ENCODE data around the gene EGLN1. TPM values are rescaled to one million over a fixed set of nuclear protein-coding genes. Genes with fewer than 3 reads are reported as not detected.

The EGLN1 gene
- total RNA-seq, 1 donor from 2014 or later, result 17.1 TPM

DNA sequence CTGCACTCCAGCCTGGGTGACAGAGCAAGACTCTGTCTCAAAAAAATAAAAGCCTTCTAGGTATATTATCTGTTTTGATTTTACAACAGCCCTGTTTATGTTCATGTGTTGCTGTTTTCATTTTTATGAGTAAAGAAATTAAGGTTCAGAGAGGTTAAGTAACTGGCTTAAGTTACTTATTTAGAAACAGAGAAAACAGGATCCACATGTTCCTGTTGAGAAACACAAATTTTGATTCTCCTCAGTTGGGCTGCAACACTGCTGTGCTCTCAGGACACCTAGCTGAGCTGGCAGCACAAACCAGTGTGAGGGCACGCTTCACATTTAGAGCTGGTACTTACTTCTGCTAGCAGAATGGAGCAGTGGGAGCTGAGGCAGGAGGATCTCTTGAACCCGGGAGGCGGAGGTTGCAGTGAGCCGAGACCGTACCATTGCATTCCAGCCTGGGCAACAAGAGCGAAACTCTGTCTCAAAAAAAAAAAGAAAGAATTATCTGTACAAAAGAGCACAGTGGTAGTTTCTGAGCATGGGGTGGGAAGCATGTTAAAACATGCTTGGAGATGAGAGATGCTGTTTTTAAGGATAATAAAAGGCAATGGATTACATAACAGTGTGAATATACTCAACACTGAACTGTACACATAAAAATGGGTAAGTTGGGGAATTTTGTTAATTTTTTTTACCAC lies 81.6 kb downstream of the EGLN1 start:
- intact Hi-C loops (cut with micrococcal nuclease), result no loop called here
- Mint-ChIP-seq H3K27ac (peak overlapping the region; percentile 44), H3K27me3 (ENCODE audit: insufficient read depth) (peaks cover 3% of the 10 kb centered on the region), H3K4me1 (ENCODE audit: low read depth) (peaks cover 40% of the 10 kb centered on the region), H3K9me3 (no peaks in the 10 kb centered on the region), H3K36me3 (ENCODE audit: low read depth) (peaks cover 24% of the 10 kb centered on the region), H3K4me3 (peak overlapping the region; percentile 31)
- DNase-seq (ENCODE audit: low spot score), result no peak

DNA sequence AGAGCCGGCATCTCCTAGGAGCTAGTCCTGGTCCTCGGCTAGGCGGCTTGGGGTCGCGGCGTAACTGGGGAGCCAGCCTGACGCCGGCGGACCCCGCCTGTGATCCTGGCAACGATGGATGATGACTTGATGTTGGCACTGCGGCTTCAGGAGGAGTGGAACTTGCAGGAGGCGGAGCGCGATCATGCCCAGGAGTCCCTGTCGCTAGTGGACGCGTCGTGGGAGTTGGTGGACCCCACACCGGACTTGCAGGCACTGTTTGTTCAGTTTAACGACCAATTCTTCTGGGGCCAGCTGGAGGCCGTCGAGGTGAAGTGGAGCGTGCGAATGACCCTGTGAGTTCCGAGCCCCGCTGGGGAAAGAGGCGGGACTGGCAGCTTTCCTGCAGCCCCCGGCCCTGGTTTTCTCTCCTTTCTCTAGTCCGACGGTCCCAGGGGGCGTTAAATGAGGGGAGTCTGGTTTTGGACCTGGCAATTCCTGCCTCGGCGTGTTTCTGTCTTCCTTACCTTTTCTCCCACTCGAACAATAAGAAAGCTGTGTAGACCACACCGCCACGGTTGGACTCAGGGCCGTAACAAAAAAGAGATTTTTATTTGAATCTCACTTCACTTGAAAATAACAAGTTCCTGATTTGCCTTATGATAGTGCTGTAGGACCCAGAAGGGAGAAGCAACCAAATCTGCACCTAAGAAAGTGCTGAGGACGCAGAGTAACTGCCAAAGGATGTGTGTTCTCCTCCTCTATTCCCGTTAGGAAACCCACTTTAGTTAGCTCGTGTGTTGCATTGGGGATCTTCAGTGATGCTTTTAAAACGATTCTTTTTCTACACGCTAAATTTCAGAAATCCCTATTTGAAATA lies 83.6 kb downstream of the EGLN1 start, which contains the start of gene SPRTN:
SPRTN (plus strand) TSS at position 24 of the 859 bp plus-strand sequence; CDS start at position 115, 91 bp downstream.
- intact Hi-C loops (cut with micrococcal nuclease), result loop anchor here (1.0 to 5.0 kb wide), 8 partner anchors 66 to 1711 kb away; partner anchors contain the start of genes ARV1, C1orf198, COG2 and EGLN1
- peaks cover 30% of the 10 kb centered on the region for H3K36me3 Mint-ChIP-seq (ENCODE audit: low read depth)

DNA sequence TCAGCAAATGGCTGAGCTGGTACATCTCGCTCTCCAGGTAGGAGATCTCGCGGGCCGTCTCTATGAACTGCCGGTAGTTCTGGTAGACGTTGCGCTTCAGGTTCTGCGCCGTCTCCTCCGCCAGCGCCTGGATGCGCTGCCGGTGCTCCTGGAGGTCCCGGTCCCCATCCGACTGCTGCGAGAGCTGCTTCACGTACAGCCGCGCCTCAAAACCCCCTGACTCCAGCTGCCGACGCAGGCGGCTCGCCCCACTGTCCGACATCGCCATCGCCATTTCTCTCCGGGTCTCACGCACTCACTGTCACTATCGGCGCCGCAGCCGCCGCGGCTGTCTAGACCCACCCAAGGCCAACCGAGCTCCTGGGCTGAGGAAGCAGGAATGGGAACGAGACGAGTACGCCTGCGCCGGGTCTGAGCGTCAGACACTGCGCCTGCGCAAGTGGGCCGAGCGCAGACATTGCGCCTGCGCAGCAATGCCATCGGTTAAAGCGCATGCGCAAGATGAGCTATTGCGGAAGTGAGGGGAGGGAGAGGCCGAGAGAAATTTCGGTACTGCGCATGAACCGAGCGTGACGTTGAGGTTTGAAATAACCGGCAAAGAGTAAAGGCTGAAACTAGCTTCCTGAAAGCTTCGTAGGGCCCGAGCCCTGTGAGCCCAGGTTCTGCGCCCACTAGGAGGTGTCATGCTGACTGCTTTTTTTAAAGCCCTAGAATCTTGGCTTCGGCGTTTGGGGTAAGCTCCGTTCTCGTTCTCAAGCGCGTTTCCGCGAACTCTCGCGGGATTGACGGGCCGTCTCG lies 84.4 kb downstream of the EGLN1 start, which contains the start of gene EXOC8:
EXOC8 (minus strand) TSS at position 381 of the 798 bp plus-strand sequence; CDS start at position 274, 107 bp downstream.
- peak within 1 kb of the TSS; percentile 98 for H3K4me3 Mint-ChIP-seq
- H3K9me3 Mint-ChIP-seq, result no peaks in the 10 kb centered on the region
- DNase-seq (ENCODE audit: low spot score), result peak; percentile 99
- intact Hi-C loops (cut with micrococcal nuclease), result loop anchor here (1.0 to 5.0 kb wide), 10 partner anchors 65 to 1710 kb away; partner anchors contain the start of genes ARV1, C1orf198, COG2 and EGLN1
- peaks cover 29% of the 10 kb centered on the region for H3K36me3 Mint-ChIP-seq (ENCODE audit: low read depth)
- peak within 1 kb of the TSS; percentile 100 for H3K27ac Mint-ChIP-seq
- peaks cover 3% of the 10 kb centered on the region for H3K27me3 Mint-ChIP-seq (ENCODE audit: insufficient read depth)
- H3K4me1 Mint-ChIP-seq (ENCODE audit: low read depth), result peaks cover 62% of the 10 kb centered on the region

More for the DNA sequence above, 83.6 kb downstream of the EGLN1 start, which contains the start of gene SPRTN:
- Mint-ChIP-seq H3K27me3 (ENCODE audit: insufficient read depth) (peaks cover 3% of the 10 kb centered on the region), H3K4me1 (ENCODE audit: low read depth) (peaks cover 53% of the 10 kb centered on the region), H3K4me3 (peak within 1 kb of the TSS; percentile 98), H3K27ac (peak within 1 kb of the TSS; percentile 100), H3K9me3 (no peaks in the 10 kb centered on the region)
- DNase-seq (ENCODE audit: low spot score), result no peak

DNA sequence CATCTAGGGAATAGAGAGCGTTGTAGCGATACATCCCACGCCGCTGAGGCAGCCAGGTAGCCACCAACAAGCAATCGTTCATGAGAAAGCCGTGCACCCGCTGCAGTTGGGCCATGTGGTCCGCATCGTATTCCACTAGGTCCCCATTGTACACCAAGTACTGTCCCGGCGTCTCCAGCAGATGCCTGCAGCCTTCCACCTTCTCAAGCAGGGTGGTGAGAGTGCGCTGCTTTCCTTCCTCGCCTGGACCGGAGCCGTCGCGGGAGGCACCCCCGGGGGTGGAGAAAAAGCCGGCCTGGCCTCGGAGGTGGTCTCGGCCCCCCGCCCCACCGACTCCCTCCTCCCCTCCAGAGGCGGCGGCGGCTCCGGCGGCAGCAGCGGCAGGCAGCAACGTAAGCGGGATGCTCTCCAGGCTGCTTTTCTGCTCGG lies 85.0 kb downstream of the EGLN1 start:
- DNase-seq (ENCODE audit: low spot score), result peak; percentile 58
- Mint-ChIP-seq H3K4me1 (ENCODE audit: low read depth) (peaks cover 64% of the 10 kb centered on the region), H3K4me3 (peak overlapping the region; percentile 98), H3K27ac (peak overlapping the region; percentile 100), H3K9me3 (no peaks in the 10 kb centered on the region), H3K27me3 (ENCODE audit: insufficient read depth) (peaks cover 3% of the 10 kb centered on the region), H3K36me3 (ENCODE audit: low read depth) (peaks cover 28% of the 10 kb centered on the region)
- intact Hi-C loops (cut with micrococcal nuclease), result loop anchor here (1.0 to 5.0 kb wide), 5 partner anchors 96 to 1710 kb away; partner anchors contain the start of genes C1orf198, COG2, GNPAT and TAF5L

DNA sequence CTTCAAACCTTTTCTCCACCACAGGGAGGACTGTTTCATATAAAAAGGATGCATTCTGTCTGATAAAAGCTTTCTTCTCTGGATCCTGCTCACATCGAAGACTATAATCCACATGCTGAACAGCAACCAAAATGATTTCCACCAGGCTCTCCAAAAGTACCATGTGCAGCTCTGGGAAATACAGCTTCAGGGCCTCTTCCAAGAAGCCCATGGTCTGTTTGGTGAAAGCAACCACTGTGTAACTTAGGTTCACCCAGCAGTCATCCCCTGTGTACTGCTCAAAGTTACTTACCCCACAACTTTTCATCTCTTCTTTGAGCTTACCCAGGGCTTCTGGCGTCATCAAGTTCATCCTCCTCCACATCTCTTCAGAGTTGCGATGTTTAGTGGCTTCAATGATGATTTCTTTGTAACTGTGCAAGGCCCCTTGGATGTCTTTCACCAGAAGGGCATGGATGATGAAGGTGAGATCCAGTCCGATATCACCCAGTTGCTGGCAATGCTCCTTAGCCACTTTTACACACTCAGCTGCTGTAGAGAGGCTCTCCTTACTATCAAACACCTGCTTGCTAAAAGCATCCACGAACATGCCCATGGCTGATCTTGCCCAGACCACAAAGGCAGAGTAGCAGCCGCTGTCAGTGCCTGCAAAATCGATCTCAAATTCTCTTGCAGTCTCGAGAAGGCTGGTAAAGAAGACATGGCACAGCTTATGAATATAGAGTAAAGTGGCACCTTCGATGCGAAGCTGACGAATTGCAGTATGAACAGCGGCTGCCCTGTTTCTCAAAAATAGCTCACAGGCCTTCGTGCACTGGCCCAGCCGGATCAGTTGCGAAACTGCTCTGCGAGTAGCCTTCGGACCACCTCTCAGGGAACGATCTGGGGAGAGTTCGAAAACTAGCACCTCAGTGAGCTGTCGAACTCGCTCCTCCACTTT lies 86.2 kb downstream of the EGLN1 start:
- peaks cover 64% of the 10 kb centered on the region for H3K4me1 Mint-ChIP-seq (ENCODE audit: low read depth)

DNA sequence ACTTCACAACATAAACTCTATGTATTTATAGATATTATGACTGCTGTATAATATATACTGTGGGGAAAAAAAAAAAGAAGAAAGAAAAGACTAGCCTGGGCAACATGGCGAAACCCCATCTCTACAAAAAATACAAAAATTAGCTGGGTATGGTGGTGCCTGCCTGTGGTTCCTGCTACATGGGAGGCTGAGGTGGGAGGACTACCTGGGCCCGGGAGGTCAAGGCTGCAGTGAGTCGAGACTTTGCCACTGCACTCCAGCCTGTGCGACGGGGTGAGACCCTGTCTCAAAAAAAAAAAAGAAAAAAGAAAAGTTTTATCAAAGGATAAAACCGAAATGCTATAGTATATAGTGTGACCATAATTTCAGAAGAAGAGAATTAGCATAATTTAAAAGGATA lies 87.1 kb downstream of the EGLN1 start:
- H3K4me1 Mint-ChIP-seq (ENCODE audit: low read depth), result peaks cover 57% of the 10 kb centered on the region
- intact Hi-C loops (cut with micrococcal nuclease), result loop anchor here (5.0 kb wide), 3 partner anchors 468 to 1708 kb away; partner anchors contain the start of genes C1orf198, COG2, TAF5L and URB2
- no peak overlapping the region for H3K27ac Mint-ChIP-seq
- H3K36me3 Mint-ChIP-seq (ENCODE audit: low read depth), result peaks cover 22% of the 10 kb centered on the region
- H3K4me3 Mint-ChIP-seq, result peak overlapping the region; percentile 65
- no peaks in the 10 kb centered on the region for H3K9me3 Mint-ChIP-seq
- DNase-seq (ENCODE audit: low spot score), result no peak
- peaks cover 3% of the 10 kb centered on the region for H3K27me3 Mint-ChIP-seq (ENCODE audit: insufficient read depth)

More for the DNA sequence above, 86.2 kb downstream of the EGLN1 start:
- Mint-ChIP-seq H3K27me3 (ENCODE audit: insufficient read depth) (peaks cover 3% of the 10 kb centered on the region), H3K36me3 (ENCODE audit: low read depth) (peaks cover 25% of the 10 kb centered on the region), H3K27ac (peak overlapping the region; percentile 1), H3K9me3 (no peaks in the 10 kb centered on the region), H3K4me3 (peak overlapping the region; percentile 98)
- intact Hi-C loops (cut with micrococcal nuclease), result loop anchor here (5.0 kb wide), 3 partner anchors 469 to 1709 kb away; partner anchors contain the start of genes C1orf198, COG2, TAF5L and URB2
- no peak for DNase-seq (ENCODE audit: low spot score)

DNA sequence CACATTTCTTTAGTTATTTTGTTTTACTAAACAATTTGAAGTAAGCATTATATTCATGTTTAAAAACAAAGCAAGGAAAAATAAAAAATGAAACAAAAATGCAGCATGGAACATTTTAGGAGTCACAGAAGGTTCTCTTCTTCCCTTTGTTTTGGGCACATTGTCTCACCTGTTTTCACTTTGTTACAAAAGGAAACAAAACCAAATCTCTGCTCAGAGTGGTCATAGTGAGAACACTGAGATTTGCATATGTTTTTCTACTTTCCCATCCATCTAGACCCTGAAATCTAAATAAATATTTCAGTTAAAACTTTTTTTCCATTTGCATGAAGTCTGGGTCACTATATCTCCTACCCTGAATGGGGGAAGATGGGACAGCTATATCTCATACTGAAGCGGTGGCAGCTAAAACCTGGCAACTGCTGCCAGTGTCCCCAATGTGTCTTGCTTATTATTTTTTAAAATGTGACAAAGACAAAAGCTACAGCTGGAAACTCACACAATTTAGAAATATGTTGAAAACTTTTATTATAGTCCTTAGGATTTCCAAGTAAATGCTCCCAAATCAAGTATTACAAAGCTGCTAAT lies 87.9 kb downstream of the EGLN1 start:
- peaks cover 17% of the 10 kb centered on the region for H3K36me3 Mint-ChIP-seq (ENCODE audit: low read depth)
- peaks cover 3% of the 10 kb centered on the region for H3K27me3 Mint-ChIP-seq (ENCODE audit: insufficient read depth)
- DNase-seq (ENCODE audit: low spot score), result no peak
- peaks cover 51% of the 10 kb centered on the region for H3K4me1 Mint-ChIP-seq (ENCODE audit: low read depth)
- intact Hi-C loops (cut with micrococcal nuclease), result no loop called here
- no peak overlapping the region for H3K27ac Mint-ChIP-seq
- H3K4me3 Mint-ChIP-seq, result peak overlapping the region; percentile 60
- no peaks in the 10 kb centered on the region for H3K9me3 Mint-ChIP-seq

DNA sequence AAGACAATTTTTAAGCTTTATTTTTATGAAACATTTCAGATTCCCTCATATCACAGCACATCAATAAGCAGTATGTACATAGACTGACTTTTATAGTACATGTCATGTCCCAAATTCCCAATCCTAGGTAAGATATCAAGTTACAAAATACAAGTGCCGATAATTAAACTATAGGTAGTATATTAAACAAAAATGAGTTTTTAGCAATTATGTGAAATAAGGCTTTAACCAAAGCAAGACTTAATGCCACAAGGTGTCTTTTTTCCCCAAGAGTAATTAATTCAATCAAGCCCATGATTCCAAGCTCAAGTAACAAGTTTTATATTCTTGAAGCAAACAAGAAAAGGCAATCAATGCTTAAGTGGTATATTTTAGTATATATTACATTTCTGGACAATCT lies 89.3 kb downstream of the EGLN1 start:
- intact Hi-C loops (cut with micrococcal nuclease), result no loop called here
- peaks cover 43% of the 10 kb centered on the region for H3K4me1 Mint-ChIP-seq (ENCODE audit: low read depth)
- DNase-seq (ENCODE audit: low spot score), result no peak
- no peak overlapping the region for H3K27ac Mint-ChIP-seq
- H3K27me3 Mint-ChIP-seq (ENCODE audit: insufficient read depth), result peaks cover 2% of the 10 kb centered on the region
- H3K36me3 Mint-ChIP-seq (ENCODE audit: low read depth), result peaks cover 17% of the 10 kb centered on the region
- no peaks in the 10 kb centered on the region for H3K9me3 Mint-ChIP-seq
- H3K4me3 Mint-ChIP-seq, result no peak overlapping the region

DNA sequence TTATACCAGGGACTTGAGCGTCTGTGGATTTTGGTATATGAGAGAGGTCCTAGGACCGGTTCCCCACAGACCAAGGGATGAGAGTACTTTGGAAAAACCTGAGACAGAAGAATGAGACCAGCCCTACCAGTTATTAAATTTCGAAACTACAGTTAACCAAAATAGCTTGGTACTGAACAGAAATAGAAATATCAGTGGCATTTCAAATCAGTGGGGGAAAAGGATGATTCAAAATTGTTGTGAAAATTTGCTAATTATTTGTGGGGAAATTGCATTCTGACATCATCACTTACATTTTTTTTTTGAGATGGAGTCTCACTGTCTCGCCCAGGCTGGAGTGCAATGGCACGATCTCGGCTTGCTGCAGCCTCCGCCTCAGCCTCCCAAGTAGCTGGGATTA lies 92.6 kb downstream of the EGLN1 start:
- intact Hi-C loops (cut with micrococcal nuclease), result no loop called here
- DNase-seq (ENCODE audit: low spot score), result no peak
- Mint-ChIP-seq H3K4me1 (ENCODE audit: low read depth) (peaks cover 15% of the 10 kb centered on the region), H3K9me3 (no peaks in the 10 kb centered on the region), H3K4me3 (no peak overlapping the region), H3K27ac (no peak overlapping the region), H3K27me3 (ENCODE audit: insufficient read depth) (no peaks in the 10 kb centered on the region), H3K36me3 (ENCODE audit: low read depth) (peaks cover 7% of the 10 kb centered on the region)

DNA sequence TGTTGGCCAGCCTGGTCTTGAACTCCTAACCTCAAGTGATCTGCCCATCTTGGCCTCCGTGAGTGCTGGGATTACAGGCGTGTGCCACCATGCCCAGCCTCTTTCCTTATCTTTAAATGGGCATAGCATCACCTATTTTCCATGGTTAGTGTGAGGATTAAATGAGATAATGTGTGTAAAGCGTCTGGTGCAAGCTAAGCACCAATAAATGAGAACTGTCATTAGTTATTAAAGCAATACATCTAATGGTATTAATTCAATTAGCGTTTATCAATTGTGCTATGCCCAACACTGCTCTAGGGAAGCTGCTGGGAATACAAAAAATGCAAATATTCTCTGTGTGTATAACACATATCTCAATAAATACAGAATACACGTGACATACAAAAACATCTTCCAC lies 94.5 kb downstream of the EGLN1 start:
- Mint-ChIP-seq H3K27me3 (ENCODE audit: insufficient read depth) (peaks cover 4% of the 10 kb centered on the region), H3K36me3 (ENCODE audit: low read depth) (no peaks in the 10 kb centered on the region), H3K4me1 (ENCODE audit: low read depth) (peaks cover 2% of the 10 kb centered on the region), H3K27ac (no peak overlapping the region), H3K4me3 (no peak overlapping the region), H3K9me3 (no peaks in the 10 kb centered on the region)
- no peak for DNase-seq (ENCODE audit: low spot score)
- intact Hi-C loops (cut with micrococcal nuclease), result no loop called here

DNA sequence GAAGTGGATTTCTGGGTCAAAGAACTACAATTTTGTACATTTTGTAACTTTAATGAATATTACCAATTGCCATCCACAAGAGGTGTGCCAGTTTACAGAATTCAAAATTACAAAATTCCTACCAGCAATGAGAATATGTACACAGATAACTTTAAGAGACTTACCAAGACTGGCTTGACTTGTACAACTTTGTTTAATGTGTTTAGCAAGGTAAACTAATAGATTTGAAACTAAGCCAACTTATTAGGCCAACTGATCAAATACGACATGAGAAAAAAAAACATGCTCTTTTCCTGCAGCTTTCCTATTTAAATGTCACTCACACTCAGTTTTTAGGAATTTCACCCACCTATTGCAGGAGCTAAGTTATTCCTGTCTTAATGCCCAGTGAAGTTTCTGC lies 95.8 kb downstream of the EGLN1 start:
- H3K27me3 Mint-ChIP-seq (ENCODE audit: insufficient read depth), result peaks cover 4% of the 10 kb centered on the region
- H3K4me3 Mint-ChIP-seq, result no peak overlapping the region
- DNase-seq (ENCODE audit: low spot score), result no peak
- H3K36me3 Mint-ChIP-seq (ENCODE audit: low read depth), result no peaks in the 10 kb centered on the region
- intact Hi-C loops (cut with micrococcal nuclease), result no loop called here
- H3K4me1 Mint-ChIP-seq (ENCODE audit: low read depth), result no peaks in the 10 kb centered on the region
- no peak overlapping the region for H3K27ac Mint-ChIP-seq
- no peaks in the 10 kb centered on the region for H3K9me3 Mint-ChIP-seq

All from activated T-helper 1 cell treated with anti-CD3 and anti-CD28 coated beads, Interleukin-12 subunit alpha, Interleukin-12 subunit beta, Interleukin-2, Interleukin-4 antibody, amounts not matched to agents 30 ng/mL and 10 ng/mL and 1 ng/mL, durations not matched to agents 14 hours and 24 hours and 36 hours (primary cell).